HG02852 (cell line): ENCODE results near the gene RRP36.
"Not testable (repeated sequence)": the region's sequence is repeated elsewhere in the genome, so short reads cannot be mapped to it uniquely, and the experiment has no call there.

Experiments used
- ATAC-seq: cut with Tn5 transposase; IDR thresholded peaks from one replicate; pipeline ENCODE4 v1.9.1; 2021; ENCODE audit warnings: mild to moderate bottlenecking, moderate library complexity; ENCODE audit not compliant: unreplicated experiment

Gene RRP36

DNA sequence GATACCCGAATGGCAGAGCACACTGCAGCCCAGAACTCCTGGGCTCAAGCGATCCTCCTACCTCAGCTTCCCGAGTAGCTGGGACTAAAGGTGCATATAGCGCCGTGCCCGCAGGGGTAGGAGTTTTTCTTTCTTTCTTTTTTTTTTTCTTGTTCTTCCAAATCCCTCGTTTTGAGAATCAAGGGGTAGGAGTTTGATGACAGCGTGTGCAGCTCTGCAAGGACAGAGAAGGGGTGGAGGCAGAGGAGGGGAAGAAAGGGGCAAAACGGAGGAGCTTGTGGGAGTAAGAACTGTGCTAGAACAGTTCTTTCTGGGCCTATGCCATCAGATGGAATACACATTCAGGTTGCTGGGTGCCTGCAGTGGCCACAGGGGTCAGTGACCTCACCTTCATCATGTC, 15.3 kb downstream of the RRP36 start:
- no peak for ATAC-seq

DNA sequence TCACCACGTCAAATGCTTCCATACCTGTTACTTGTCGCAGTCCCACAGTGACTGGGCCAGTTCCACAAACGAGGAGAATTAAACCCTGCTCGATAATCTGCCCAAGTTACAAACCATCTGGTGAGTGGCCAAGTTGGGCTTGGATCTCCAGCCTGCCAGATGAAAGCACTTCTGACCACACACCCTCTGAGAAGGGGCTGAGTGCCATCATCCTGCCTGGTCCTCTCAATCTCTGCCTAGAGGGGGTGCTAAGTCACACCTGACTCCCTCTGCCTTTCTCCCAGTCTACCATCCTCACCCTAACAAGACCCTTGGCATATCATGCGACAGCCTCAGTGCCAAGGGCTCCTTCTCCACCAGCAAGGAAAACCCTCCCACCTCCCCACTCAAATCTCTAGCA, 15.8 kb downstream of the RRP36 start:
- no peak for ATAC-seq

DNA sequence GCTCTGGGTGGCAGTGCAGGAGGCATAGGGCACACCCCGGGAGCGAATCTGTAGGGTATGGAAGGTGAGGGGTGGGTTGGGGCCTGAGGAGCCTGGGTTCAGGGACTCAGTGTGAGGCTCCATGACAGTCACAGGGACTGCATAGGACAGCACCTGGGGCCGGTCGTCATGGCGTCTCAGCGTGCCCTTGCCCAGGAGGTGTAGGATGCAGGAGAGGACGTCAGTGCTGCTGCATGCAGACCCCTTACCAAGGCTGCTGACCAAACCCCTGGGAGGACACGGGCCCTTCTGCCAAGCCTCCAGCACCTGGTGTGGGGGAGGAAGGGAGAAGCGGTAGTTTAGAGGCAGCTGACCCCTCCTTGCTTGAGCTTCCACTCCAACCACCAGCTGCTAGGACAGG, 16.3 kb downstream of the RRP36 start:
- ATAC-seq: no peak

DNA sequence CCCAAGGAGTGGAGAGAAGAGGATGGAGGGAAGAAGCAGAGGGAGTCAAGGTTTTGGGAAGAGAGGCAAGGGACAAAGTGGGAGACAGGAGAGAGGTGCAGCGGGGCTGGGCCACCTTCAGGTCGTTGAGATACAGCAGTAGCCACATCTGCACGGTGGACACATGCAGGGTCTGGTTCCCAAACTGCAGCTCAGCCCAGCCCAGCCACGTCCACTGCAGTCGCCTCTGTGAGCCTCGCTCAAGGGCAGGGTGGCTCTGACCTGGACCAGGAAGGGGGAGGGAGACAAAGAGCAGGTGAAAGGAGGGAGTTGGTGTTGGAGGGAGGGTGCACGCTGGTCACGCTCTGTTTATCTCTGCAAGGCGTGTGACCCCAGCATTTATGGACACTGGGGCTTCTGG, 17.3 kb downstream of the RRP36 start:
- ATAC-seq: no peak

DNA sequence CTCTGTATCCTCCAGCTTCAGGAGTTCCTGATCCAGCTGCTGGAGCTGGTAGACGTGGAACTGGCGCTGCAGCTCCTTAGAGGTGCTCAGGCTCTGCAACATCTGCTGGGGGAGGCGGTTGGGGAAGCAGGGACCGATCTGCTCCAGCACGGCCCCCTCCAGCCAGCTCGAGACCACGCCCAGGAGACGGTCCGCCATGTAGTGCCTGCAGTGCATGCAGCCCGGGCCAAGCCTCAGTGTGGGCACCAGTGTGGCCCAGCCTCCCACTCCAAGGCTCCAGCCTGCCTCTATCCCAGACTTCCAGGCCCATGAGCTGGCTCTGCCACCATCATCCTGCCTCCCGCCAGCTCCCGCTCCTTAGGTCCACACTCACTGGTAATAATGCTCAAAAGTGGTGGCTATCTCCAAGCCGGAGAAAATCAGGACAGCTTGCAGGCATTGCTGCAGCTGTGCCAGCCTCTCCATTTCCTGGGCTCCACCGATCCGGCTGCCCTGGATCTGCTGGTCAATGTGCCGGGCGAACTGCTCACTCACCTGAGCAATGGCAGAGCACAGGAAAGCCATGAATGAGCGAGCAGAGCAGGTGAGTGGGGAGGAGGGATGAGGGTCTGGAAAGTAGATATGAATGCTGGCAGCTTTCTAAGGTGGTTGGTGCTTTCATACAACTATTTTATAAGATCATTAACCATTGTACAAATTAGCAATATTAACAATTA, 19.3 kb downstream of the RRP36 start:
- ATAC-seq: no peak

DNA sequence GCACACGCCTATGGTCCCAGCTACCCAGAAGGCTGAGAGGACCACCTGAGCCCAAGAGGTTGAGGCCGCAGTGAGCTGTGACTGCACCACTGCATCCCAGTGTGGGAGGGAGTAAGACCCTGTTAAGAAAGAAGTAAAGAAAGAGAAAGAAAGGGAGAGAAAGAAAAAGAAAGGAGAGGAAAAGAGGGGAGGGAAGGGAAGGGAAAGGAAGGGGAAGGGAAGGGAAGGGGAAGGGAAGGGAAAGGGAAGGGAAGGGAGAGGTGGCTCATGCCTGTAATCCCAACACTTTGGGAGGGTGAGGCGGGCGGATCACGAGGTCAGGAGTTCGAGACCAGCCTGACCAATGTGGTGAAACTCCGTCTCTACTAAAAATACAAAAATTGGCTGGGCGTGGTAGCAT, 20.1 kb downstream of the RRP36 start:
- not testable (repeated sequence) for ATAC-seq

DNA sequence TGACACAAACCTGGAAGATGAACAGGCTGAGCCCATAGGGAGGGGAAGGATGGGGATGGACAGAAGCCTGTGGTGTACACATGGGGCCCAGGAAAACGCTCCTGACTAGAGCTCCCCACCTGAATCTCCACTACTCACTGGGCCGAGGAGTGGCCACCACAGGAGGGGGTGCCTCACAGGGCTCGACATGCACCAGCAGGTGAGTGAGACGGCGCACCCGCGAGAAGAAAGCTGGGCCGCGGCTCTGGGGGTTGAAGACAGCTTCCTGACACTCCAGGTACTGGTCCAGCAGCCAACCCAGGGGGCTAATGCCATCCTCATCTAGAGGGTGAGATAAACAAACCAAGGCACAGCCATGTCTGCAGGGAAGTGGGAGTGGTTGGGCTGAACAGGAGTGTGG, 21.9 kb downstream of the RRP36 start:
- ATAC-seq: no peak

DNA sequence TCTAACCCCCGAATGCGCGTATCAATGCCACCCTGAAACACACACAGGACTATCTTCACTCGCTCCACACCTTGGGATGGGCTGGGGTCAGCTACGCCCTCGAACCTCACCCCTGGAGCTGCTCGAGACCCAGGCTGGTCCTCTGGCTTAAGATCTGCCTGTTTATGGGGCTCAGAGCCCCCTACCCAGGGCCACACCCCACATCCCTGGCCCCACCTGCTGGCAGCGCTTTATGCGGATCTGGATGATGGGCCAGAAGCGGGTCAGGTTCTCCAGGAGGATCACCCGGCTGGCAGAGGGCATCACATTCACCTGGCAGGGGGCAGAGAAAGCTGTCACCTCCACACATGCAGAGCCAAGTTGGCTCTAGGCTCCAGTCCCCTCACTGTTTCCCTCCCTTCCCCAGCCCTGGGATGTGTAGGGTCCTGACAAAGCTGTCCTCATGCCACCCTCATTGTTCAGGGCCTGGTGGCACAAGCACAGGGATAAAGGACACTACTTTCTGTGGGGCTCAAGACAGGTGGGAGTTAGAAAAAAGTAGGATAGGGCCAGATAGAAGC, 24.0 kb downstream of the RRP36 start:
- ATAC-seq: no peak

DNA sequence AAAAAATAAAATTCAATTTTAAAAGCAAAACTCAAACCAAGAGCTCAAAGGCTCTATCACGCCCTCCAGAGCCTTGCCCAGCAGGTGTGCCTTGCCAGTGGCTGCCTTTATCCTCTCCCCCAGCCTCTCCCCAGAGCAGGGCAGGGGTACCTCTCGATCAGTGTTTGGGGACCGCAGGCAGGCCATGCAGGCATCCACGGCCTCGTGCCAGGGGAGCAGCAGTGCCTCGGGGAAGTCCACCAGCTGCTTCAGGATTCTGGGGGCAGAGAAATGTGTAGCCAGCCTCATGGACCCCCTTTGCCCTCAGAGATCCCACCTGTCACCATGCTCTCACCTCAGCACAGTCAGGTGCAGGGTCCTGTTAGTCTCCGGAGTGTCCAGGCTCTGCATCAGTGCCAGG, 26.6 kb downstream of the RRP36 start:
- ATAC-seq: no peak

DNA sequence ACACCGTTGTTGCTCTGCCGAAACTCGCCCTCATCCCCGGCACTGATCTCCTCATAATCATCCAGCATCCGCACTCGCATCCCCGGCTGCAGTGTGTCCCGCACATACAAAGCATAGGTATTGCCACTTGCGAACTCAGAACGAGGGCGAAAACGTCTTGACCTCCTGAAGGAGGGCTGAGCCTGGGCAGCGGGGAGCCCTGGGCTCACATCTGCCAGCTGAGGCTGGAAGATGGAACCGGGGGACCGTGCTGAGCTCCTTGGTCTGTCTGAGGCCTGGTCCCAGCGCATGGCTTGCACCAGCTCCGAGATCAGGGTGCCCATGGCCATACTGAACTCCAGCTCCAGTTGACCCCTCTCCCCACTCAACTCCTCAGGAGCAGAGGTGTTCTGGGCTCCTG, 29.6 kb downstream of the RRP36 start:
- no peak for ATAC-seq

DNA sequence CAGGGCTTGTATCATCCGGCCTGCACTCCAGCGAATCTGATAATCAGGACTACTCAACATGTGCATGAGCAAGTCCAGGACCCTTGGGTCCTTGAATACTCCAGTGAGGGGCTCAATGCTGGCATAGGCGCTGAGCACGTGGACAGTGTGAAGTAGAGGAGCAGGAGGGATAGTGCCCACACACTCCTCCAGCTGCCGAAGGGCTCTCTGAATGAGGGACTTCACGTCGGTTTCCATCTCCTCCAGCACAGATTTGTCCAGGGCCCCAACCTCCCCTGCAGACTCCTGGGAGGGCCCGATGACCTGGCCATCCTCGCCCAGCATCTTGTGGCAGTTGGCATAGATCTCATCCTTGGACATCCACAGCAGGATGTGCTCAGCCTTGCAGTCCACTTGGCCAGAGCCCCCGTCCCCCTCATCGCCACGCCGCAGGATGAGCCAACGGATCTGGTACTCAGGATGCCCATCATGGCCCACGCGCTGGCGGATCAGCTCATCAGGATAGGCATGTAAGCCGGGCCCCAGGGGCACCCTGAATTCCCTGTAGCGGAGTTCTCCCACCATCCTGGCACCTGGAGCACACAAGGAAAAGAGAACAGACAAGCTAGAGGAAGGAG, 30.9 kb downstream of the RRP36 start:
- no peak for ATAC-seq

DNA sequence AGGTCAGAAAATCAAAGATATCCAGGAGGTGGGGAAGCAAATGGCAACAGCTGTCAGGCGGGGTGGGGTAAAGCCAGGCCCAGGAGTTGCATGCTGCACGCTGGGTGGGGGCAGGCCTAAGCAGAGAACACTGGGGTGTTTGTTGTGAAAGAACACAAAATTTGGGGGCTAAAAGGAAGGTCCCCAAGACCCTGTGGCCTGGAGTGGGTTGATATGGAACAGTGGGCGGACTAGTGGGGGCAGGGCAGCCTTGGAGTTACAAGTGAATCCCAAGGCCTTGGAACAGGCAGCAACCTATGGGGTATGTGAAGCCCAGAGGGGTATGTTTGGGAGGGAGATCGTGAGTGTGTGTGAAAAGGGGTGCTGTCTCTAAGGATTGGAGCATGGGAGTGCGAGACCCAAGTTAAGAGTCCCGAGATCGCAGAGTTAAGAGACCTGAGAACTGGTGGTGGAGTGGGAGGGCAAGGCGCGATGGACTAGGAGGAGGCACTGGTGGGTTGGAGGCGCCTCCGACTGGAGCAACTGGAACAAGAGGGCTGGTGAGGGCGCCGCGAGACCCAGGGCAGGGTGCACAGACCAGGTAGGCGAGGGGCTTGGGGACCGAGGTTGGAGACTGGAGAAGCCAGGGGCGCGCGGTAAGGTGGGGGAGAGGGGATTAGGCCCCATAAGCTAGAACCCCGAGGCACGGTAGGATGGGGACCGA, 31.6 kb downstream of the RRP36 start:
- peak; percentile 20 for ATAC-seq

DNA sequence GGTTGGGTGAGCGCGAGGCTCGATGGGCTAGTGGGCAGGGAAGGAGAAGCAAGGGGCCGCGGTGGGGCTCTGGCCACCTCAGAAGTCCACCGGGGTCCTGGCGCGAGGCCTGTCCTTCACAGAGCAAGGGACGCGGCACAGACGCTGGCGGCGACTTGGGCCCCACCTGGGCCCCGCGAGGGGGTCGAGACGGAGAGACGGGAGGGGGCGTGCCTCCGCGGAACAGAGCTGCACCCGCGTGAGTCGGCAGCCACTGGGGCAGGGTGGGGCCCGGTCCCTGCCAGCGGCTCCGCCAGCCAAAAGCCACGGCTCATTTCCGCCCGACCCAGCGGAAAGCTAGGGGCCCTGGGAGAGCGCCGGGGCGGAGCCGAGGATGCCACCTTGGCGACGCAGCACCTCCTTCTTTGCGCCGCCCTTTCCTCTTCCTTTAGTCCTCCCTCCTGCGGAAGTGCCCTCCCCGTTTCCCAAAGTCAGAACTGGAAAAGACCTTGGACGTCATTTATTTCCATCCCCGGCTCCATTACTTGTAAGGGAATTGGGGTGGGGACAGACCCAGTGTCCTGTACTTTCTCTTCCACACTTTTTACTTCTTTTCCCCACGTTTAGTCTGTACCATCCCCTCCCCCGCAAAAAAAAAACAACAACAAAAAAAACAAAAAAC, 32.3 kb downstream of the RRP36 start, which contains the start of gene CUL7:
Gene CUL7, minus strand, starts transcription at position 307 of the 661 bp plus-strand sequence. CDS start 1,063 bp downstream, outside the sequence.
- ATAC-seq: peak; percentile 76

DNA sequence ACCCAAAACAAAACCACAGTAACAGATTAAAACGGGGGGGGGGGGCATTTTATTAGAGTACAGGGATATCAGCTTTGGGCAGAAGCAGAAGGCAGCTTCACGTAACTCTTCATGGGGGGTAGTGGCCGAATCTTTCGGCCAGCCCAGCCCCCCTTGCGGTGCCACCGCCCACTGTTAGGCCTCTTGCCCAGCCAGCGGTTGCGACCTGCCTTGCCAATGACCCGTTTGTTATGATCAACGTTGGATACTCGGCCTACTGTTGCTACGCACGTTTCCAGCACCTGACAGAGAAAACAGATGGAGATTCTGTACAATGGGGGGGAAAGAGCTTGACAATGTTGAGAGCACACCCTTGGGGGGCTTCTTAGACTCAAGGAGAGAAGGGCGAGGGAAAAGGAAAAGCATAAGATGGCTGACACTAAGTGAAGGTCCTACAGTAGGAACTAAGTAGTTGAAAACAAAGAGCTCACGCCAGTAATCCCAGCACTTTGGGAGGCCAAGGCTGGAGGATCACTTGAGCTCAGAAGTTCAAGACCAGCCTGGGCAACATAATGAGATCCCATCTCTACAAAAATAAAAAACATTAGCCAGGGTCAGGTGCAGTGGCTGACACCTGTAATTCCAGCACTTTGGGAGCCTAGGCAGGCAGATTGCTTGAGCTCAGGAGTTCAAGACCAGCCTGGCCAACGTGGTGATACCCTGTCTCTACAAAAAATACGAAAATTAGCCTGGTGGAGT, 33.0 kb downstream of the RRP36 start:
- ATAC-seq: no peak

DNA sequence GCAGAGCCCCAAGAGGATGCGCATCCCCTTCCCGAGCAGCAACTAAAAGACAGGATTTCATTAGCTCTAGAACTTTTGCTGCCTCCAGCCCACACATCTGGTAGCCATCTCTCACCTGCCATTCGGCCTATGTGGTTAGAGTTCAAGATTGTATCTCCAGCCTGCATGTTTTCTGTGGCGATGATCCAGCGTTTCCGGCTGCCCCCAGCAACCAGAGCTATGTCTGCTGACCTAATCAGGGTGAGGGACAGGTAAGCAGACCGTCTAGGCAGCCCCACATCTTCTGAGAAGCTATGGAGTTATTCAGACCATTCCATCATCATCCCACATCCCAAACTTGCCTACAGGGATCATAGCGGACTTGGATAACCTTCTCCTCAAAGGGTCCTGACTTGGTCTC, 34.5 kb downstream of the RRP36 start:
- ATAC-seq: no peak

DNA sequence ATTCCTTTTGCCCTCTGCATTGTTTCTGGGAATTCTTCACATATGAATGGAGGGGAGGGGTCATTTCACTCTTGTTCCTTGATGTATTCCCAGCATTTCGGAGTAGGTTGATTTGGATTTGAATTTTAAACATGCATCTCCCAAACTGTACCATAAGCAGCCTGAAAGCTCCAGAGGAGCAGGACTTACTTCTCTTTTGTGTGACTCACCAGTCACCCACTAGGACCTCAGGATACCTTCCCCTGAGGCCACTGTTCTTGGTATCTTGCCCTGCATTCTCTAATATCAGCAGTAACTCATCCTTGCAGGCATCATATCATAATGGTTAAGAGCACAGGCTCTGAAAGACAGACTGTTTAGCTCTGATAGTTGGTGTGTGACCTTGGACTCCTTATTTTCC, 37.1 kb downstream of the RRP36 start:
- ATAC-seq: no peak

DNA sequence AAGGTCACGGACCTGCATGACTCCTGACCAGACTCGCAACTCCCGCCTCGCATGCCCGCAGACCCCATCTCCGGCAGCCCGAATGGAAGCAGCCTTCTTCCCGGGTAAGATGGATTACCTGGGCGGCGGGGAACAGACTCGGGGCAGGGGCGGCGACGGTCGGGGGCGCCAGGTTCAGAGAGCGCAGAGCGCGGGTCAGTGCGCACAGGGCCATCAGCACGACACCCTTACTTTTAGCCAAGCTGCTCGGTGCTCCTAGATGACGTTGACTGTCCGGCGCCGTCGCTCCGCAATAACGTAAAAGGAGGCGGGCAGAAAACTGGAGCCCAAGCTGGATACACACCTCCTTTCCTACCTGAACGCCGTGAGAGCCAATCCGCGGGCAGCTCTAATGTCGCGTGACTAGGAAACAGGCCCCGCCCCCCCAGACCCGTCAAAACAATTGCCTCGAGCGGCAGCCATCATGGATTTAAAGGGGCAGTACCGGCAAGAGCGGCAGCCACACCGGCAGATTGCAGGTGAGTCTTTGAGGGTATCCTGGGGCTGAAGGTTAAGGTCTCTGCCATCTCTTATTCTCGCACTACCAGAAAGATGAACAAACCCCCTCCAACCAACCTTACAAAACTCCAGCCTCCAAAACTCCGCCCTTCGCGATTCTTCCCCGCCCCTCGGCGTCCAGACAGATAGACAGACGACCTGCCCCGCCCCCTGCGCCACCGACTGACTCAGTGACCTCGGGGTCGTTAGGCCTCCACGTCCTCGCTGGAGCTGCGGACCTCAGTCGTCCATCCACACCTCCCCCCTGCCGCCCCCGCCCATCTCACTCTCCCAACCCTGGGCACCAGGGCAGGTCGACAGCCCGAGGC, 38.0 kb downstream of the RRP36 start, which contains the start of the genes KLC4 and MRPL2:
Gene KLC4, plus strand, starts transcription at position 464 of the 866 bp plus-strand sequence. CDS start 1,705 bp downstream, outside the sequence.
Gene MRPL2, minus strand, starts transcription at position 267 of the 866 bp plus-strand sequence. Its CDS starts 53 bp downstream, at position 214.
- peak; percentile 88 for ATAC-seq

DNA sequence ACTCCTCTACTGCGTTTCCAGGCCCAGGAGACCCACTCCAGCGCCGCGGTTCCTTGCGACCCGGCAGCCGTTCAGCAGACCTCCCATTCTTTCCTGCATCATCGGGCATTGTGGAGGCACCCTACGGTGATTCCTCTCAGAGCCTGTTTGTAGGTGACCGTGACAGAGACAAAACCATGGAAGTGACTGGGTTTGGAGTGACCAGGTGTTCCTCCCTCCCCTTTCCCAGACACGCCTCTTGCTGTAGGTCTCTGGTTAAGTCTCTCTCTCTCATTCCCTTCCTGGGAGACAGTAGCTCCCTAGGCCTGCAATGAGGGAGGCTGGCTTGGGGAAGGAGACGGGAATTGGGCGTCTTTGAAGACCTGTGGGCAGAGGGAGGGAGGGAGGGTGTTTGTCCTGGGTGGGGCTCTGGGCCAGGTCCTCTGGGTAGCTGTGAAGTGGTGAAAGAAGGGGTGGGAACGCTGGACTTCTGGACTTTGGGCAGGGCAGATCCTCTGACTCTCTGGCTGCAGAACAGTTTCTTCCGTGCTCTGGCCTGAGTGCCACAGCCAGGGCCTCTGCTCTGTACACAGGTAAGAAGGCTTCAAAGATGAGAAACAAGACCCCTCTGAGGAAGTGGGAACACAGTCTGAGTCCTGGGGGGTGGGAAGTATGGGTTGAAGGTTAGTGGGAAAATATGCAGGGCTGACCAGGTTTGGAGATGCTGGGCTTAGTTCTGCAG, 38.8 kb downstream of the RRP36 start:
- no peak for ATAC-seq
